ENCODE data around the gene REXO4. TPM values are rescaled to one million over a fixed set of nuclear protein-coding genes. Genes with fewer than 3 reads are reported as not detected.
A peak's percentile ranks its signal among the peaks of the same experiment; 100 is the strongest.
"Not testable (repeated sequence)": the region's sequence is repeated elsewhere in the genome, so short reads cannot be mapped to it uniquely, and the experiment has no call there.

The REXO4 gene
- polyA plus RNA-seq, 1 experiment = 24.0 TPM

DNA sequence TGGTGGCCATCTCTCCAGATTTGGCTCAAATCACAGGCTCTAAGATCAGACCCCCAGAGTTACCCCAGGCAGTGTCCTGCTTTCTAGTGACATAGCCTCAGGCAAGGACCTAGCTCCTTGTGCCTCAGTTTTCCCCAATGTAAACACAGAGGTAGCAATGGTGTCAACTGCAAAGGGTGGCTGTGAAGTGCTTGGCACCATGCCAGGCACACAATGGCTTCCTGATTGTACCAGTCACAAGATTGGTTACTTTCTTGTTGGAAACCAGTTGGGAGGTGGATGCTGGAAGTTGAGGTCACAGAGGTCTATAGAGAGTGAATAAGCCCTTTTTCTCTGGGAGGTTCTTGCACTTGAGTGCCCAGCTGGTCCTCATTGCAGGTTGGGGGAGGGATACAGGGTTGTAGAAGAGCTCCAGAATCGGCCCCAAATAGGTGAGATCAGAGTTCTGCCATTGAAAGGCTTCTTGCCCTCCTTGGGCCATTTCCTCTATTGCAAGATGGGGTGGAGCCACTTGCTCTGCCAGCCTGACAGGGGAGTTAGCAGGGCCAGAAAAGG is 39.3 kb downstream of the REXO4 start:
- DNase-seq (ENCODE audit: low read depth) = no peak
- Histone ChIP-seq H3K4me3 (ENCODE audit: low read depth, low read length) (no peak overlapping the region), H3K36me3 (ENCODE audit: control insufficient read depth, insufficient read depth, low read length) (no peaks in the 10 kb centered on the region), H3K27me3 (ENCODE audit: control insufficient read depth, insufficient read depth, low read length) (no peaks in the 10 kb centered on the region)
- ChIA-PET CTCF (interaction anchor here (1.2 to 2.3 kb wide), 3 partner anchors 25 to 28 kb away, joined by 3 to 8 read pairs (median 5); no protein-coding TSS in a partner anchor), POLR2A (no interaction called here)
- TF ChIP-seq, protein P1, sequence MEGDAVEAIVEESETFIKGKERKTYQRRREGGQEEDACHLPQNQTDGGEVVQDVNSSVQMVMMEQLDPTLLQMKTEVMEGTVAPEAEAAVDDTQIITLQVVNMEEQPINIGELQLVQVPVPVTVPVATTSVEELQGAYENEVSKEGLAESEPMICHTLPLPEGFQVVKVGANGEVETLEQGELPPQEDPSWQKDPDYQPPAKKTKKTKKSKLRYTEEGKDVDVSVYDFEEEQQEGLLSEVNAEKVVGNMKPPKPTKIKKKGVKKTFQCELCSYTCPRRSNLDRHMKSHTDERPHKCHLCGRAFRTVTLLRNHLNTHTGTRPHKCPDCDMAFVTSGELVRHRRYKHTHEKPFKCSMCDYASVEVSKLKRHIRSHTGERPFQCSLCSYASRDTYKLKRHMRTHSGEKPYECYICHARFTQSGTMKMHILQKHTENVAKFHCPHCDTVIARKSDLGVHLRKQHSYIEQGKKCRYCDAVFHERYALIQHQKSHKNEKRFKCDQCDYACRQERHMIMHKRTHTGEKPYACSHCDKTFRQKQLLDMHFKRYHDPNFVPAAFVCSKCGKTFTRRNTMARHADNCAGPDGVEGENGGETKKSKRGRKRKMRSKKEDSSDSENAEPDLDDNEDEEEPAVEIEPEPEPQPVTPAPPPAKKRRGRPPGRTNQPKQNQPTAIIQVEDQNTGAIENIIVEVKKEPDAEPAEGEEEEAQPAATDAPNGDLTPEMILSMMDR (IDR thresholded peaks at IDR 0.05; ENCODE audit: insufficient read depth, low read depth, low read length) = no peak

DNA sequence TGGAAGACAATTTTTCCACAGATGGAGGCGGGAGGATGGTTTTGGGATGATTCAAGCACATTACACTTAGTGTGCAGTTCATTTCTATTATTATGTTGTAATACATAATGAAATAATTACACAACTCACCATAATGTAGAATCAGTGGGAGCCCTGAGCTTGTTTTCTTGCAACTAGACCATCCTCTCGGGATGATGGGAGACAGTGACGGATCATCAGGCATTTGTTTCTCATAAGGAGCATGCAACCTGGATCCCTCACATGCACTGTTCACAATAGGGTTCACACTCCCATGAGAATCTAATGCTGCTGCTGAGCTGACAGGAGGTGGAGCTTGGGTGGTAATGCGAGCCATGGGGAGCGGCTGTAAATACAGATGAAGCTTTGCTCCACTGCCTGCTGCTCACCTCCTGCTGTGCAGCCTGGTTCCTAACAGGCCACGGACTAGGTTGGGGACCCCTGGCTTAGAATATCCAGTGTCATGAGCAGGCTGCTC is 40.0 kb downstream of the REXO4 start:
- POLR2A ChIA-PET = no interaction called here
- TF ChIP-seq, protein P1 (IDR thresholded peaks at IDR 0.05; ENCODE audit: insufficient read depth, low read depth, low read length) = no peak
- no peaks in the 10 kb centered on the region for H3K27me3 ChIP-seq (ENCODE audit: control insufficient read depth, insufficient read depth, low read length)
- H3K36me3 ChIP-seq (ENCODE audit: control insufficient read depth, insufficient read depth, low read length) = peaks cover 4% of the 10 kb centered on the region
- DNase-seq (ENCODE audit: low read depth) = no peak
- CTCF ChIA-PET = interaction anchor here (1.5 to 2.3 kb wide), 3 partner anchors 26 to 36 kb away, joined by 3 to 8 read pairs (median 5); no protein-coding TSS in a partner anchor
- H3K4me3 ChIP-seq (ENCODE audit: low read depth, low read length) = no peak overlapping the region

GRCh38 chr9:133377280-133377679 is 40.5 kb downstream of the REXO4 start:
- H3K27me3 ChIP-seq (ENCODE audit: control insufficient read depth, insufficient read depth, low read length); POLR2A ChIA-PET; H3K36me3 ChIP-seq (ENCODE audit: control insufficient read depth, insufficient read depth, low read length); H3K4me3 ChIP-seq (ENCODE audit: low read depth, low read length); DNase-seq (ENCODE audit: low read depth): not testable (repeated sequence)
- CTCF ChIA-PET = interaction anchor here (0.7 to 2.3 kb wide), 4 partner anchors 26 to 37 kb away, joined by 3 to 8 read pairs (median 4); no protein-coding TSS in a partner anchor

GRCh38 chr9:133375724-133376654 is 41.8 kb downstream of the REXO4 start, which contains the start of the genes STKLD1 and SURF4:
STKLD1 (plus strand) TSS chr9:133376366; CDS start chr9:133376474, 108 bp downstream.
SURF4 (minus strand) TSS chr9:133376060; CDS start chr9:133375969, 91 bp downstream.
- Histone ChIP-seq H3K36me3 (ENCODE audit: control insufficient read depth, insufficient read depth, low read length) (peaks cover 10% of the 10 kb centered on the region), H3K27me3 (ENCODE audit: control insufficient read depth, insufficient read depth, low read length) (no peaks in the 10 kb centered on the region), H3K4me3 (ENCODE audit: low read depth, low read length) (peak within 1 kb of the TSS; percentile 79)
- peak; percentile 69 for DNase-seq (ENCODE audit: low read depth)
- CTCF ChIA-PET = interaction anchor here (1.6 kb wide), 1 partner anchor 34 kb away, joined by 3 read pairs; no protein-coding TSS in a partner anchor
- TF ChIP-seq, protein P1 (IDR thresholded peaks at IDR 0.05; ENCODE audit: insufficient read depth, low read depth, low read length) = no peak
- POLR2A ChIA-PET = no interaction called here

DNA sequence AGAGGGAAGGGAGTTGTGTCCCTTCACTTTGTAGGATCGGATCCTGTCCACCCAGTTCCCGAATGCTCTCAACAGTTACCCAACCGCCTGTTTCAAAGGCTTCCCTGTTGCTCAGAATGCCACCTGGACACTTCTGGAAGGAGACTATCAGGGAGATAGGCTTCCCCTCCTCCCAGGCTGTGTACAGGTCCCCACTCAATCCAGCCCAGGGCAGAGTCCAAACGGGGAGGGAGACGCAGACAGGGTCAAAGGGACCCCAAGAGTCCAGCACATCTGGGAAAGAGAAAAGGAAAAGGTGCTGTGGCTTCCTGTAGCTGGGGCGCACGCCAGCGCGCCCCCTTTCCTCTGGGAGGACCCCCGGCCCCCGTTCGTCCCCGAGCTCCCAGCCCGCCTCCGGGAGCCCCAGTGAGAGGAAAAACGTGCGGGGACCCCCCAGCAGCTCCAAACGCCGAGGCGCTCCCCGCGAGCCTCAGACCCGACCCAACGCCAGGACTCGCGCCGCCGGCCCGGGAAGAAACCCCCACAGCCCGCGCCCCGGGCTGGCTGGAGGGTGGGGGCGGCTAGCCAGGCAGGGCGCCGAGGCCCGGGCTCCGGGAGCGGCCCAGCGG is 42.6 kb downstream of the REXO4 start:
- Histone ChIP-seq H3K4me3 (ENCODE audit: low read depth, low read length) (peak overlapping the region; percentile 77), H3K36me3 (ENCODE audit: control insufficient read depth, insufficient read depth, low read length) (peaks cover 14% of the 10 kb centered on the region), H3K27me3 (ENCODE audit: control insufficient read depth, insufficient read depth, low read length) (no peaks in the 10 kb centered on the region)
- POLR2A ChIA-PET = no interaction called here
- TF ChIP-seq, protein P1 (IDR thresholded peaks at IDR 0.05; ENCODE audit: insufficient read depth, low read depth, low read length) = no peak
- no peak for DNase-seq (ENCODE audit: low read depth)
- CTCF ChIA-PET = interaction anchor here (1.0 to 1.6 kb wide), 2 partner anchors 25 to 42 kb away, joined by 3 read pairs; no protein-coding TSS in a partner anchor
